Measurements from ENCODE around the gene NFIB. TPM values are rescaled to one million over a fixed set of nuclear protein-coding genes. Genes with fewer than 3 reads are reported as not detected.

NFIB gene
- total and polyA plus RNA-seq, 2 of the 8 experiments (the other 6 are each of a cell fraction or from before 2014, with no cell fraction given): 2.6 to 13.1 TPM

GRCh38 chr9:14288433-14288832 is 25.5 kb downstream of the NFIB start:
- Histone ChIP-seq H3K36me3 (ENCODE audit: control insufficient read depth in 2 of 4, insufficient read depth in 4 of 4, low read length in 3 of 4) (no peaks in the 10 kb centered on the region), H2AK5ac (ENCODE audit: low read depth, low read length) (no peak overlapping the region), H3K9ac (replicated peaks in 1 of 4; ENCODE audit: extremely low read depth in 1 of 4, low read depth in 3 of 4, low read length in 3 of 4) (no peak overlapping the region), H2BK12ac (ENCODE audit: low read depth, low read length) (no peak overlapping the region), H2BK120ac (replicated peaks; ENCODE audit: low read depth, low read length) (no peak overlapping the region), H3K18ac (ENCODE audit: extremely low read depth, low read length) (no peak overlapping the region), H3K27me3 (replicated peaks in 1 of 4; ENCODE audit: control insufficient read depth in 3 of 4, extremely low read depth in 1 of 4, insufficient read depth in 3 of 4, low read length in 3 of 4) (no peaks in the 10 kb centered on the region), H3K14ac (ENCODE audit: insufficient read length) (no peak overlapping the region), H3K23me2 (ENCODE audit: low read depth, low read length) (no peaks in the 10 kb centered on the region), H3K4ac (replicated peaks; ENCODE audit: insufficient read length, low read depth, low read length) (no peak overlapping the region), H3K79me2 (ENCODE audit: control insufficient read depth in 1 of 2, insufficient read depth in 2 of 2, low read length in 2 of 2) (peaks cover 0 to 13% of the 10 kb centered on the region in 2 experiments; a peak in 2 of 4 replicates), H3K9me3 (ENCODE audit: insufficient read depth in 2 of 2, low read depth in 1 of 2, low read length in 1 of 2) (no peaks in the 10 kb centered on the region; a peak in 1 of 4 replicates), H2BK20ac (ENCODE audit: low read length) (no peak overlapping the region), H3K23ac (ENCODE audit: insufficient read length) (no peak overlapping the region), H4K8ac (ENCODE audit: extremely low read depth, insufficient read depth, low read length) (no peak overlapping the region), H3K4me3 (ENCODE audit: extremely low read depth in 1 of 4, insufficient read depth in 2 of 4, low read depth in 3 of 4, low read length in 4 of 4) (no peak overlapping the region), H4K5ac (ENCODE audit: insufficient read length, low read depth, low read length) (no peak overlapping the region), H3K79me1 (ENCODE audit: low read depth, low read length) (no peaks in the 10 kb centered on the region; the same call in 1 of the 2 replicates), H2AFZ (ENCODE audit: low read length) (no peak overlapping the region), H3K4me1 (replicated peaks in 1 of 4; ENCODE audit: control insufficient read depth in 3 of 4, insufficient read depth in 4 of 4, low read length in 3 of 4) (peaks cover 0 to under 1% (median 0%) of the 10 kb centered on the region in 4 experiments; a peak in 2 of 7 replicates), H3K27ac (ENCODE audit: low read depth, low read length) (no peak overlapping the region), H2BK5ac (ENCODE audit: low read depth, low read length) (no peak overlapping the region), H4K20me1 (replicated peaks in 1 of 2; ENCODE audit: control insufficient read depth in 1 of 2, insufficient read depth in 2 of 2, low read length in 2 of 2) (no peaks in the 10 kb centered on the region), H2BK15ac (ENCODE audit: low read length) (no peak overlapping the region), H3K4me2 (ENCODE audit: insufficient read depth in 1 of 2, low read depth in 2 of 2, low read length in 2 of 2) (no peak overlapping the region), H3K56ac (replicated peaks; ENCODE audit: insufficient read length, low read depth, low read length) (no peak overlapping the region), H4K91ac (replicated peaks; ENCODE audit: insufficient read length, low read length) (no peak overlapping the region)
- FAIRE-seq: no peak
- POLR2A ChIA-PET (ENCODE audit: partially characterized antibody): no interaction called here
- WGBS, 2 experiments (ENCODE audit: extremely low coverage in 1 of 2, insufficient coverage in 1 of 2, insufficient read length in 1 of 2, insufficient replicate concordance in 2 of 2, low coverage in 1 of 2, low lambda C conversion rate in 2 of 2, missing lambda C conversion rate in 1 of 2): 89% methylated on average over 4 of the region's 4 CpGs; no CpG with 5 or more reads in 1 of the 2 experiments
- no peak for TF ChIP-seq POLR2A (IDR thresholded peaks at IDR 0.05; ENCODE audit: control extremely low read depth in 1 of 2, low read depth in 2 of 2, low read length in 2 of 2)
- DNase-seq (ENCODE audit: low read depth in 1 of 2, low spot score in 2 of 2): no peak
- CTCF ChIA-PET (ENCODE audit: partially characterized antibody): interaction anchor here (0.6 to 1.1 kb wide), 2 partner anchors 12 to 258 kb away, joined by 3 to 6 read pairs; no protein-coding TSS in a partner anchor
